ENCODE data around the gene DPYSL3.

DNA sequence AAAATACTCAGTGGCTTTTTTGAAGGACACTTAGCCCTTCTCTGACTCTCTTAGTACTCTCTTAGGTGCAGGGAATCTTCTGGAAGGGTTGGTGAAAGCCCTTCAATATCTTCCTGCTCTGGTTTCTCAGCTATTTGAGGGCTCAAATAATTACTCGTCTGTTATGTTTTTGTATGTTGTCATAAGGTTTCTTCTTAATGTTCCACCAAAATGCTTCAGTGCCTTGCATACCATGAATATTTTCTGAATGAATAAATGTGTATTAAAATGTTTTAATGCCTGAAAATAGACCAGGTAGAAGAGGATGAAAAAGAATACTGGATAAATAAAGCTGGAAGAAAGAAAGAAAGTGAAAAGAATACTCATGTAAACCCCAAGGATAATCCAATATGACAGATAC, 150.8 kb downstream of the DPYSL3 start:
- TF ChIP-seq EZH2phosphoT487 (IDR thresholded peaks at IDR 0.05; ENCODE audit: insufficient read depth, low read depth): no peak
- no peak for TF ChIP-seq EZH2 (IDR thresholded peaks at IDR 0.05; ENCODE audit: insufficient read depth, poor library complexity, severe bottlenecking)
